HG03039 (cell line): ENCODE measurements around the gene XBP1.
"Not testable (repeated sequence)": the region's sequence is repeated elsewhere in the genome, so short reads cannot be mapped to it uniquely, and the experiment has no call there.

ENCODE experiments used
- ATAC-seq: cut with Tn5 transposase; IDR thresholded peaks from one replicate; pipeline ENCODE4 v1.9.1; 2021; ENCODE audit warnings: mild to moderate bottlenecking, moderate library complexity; ENCODE audit not compliant: unreplicated experiment

XBP1 gene

GRCh38 chr22:28800308-28801041 is at the start of gene XBP1:
TSS of gene XBP1 (minus strand) at chr22:28800569.
- peak; percentile 88 for ATAC-seq

GRCh38 chr22:28846994-28847393 is 46.6 kb upstream of the XBP1 start:
- ATAC-seq, result no peak

GRCh38 chr22:28844277-28844676 is 43.9 kb upstream of the XBP1 start:
- ATAC-seq, result not testable (repeated sequence)

GRCh38 chr22:28843633-28844032 is 43.3 kb upstream of the XBP1 start:
- no peak for ATAC-seq

- ATAC-seq, result no peak
These were observed 40.7 kb upstream of the XBP1 start for GRCh38 chr22:28841111-28841510.

GRCh38 chr22:28838971-28839370 is 38.6 kb upstream of the XBP1 start:
- no peak for ATAC-seq

- ATAC-seq, result no peak
These were observed 37.3 kb upstream of the XBP1 start for GRCh38 chr22:28837640-28838039.

GRCh38 chr22:28835630-28836189 is 35.3 kb upstream of the XBP1 start:
- ATAC-seq, result no peak

GRCh38 chr22:28833276-28833923 is 33.0 kb upstream of the XBP1 start:
- ATAC-seq, result no peak

- ATAC-seq, result no peak
These were observed 32.4 kb upstream of the XBP1 start for GRCh38 chr22:28832731-28833130.

- no peak for ATAC-seq
These were observed 31.0 kb upstream of the XBP1 start for GRCh38 chr22:28831140-28832072.

- ATAC-seq, result no peak
These were observed 30.1 kb upstream of the XBP1 start for GRCh38 chr22:28830441-28830840.

- ATAC-seq, result no peak
These were observed 29.2 kb upstream of the XBP1 start for GRCh38 chr22:28829358-28830181.

- ATAC-seq, result no peak
These were observed 26.6 kb upstream of the XBP1 start for GRCh38 chr22:28826921-28827320.

GRCh38 chr22:28826430-28826829 is 26.1 kb upstream of the XBP1 start:
- ATAC-seq, result not testable (repeated sequence)

- ATAC-seq, result not testable (repeated sequence)
These were observed 24.1 kb upstream of the XBP1 start for GRCh38 chr22:28824455-28824854.

GRCh38 chr22:28822930-28823551 is 22.7 kb upstream of the XBP1 start:
- ATAC-seq, result no peak

- ATAC-seq, result no peak
These were observed 21.1 kb upstream of the XBP1 start for GRCh38 chr22:28821452-28821851.

- no peak for ATAC-seq
These were observed 20.5 kb upstream of the XBP1 start for GRCh38 chr22:28820885-28821284.
